Fibroblast of upper back skin (primary cell): ENCODE data around the gene SLC7A11.
A peak's percentile ranks its signal among the peaks of the same experiment; 100 is the strongest.

Source experiments
- DNase-seq: peaks from one replicate; pipeline ENCODE4 v3.0.0-alpha.2; 2013

Gene SLC7A11

DNA sequence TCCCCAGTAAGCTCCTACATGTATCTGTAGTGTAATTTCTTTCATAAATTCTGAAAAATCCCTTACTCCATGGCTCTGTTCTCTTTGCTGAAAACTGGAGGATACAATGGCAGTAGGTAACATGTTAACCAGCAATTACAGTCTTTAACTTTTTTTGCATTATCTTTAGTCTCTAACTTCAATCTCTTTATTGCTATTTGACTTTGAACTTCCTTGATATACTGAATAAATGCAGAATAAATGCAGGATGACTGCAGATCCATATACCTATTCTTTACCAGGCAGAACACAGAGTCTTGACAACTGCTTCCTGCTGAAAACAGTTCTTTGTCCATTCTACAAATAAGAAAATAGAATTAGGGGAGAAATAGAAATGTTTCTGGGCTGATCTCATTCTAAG, 101.3 kb downstream of the SLC7A11 start:
- DNase-seq = no peak

DNA sequence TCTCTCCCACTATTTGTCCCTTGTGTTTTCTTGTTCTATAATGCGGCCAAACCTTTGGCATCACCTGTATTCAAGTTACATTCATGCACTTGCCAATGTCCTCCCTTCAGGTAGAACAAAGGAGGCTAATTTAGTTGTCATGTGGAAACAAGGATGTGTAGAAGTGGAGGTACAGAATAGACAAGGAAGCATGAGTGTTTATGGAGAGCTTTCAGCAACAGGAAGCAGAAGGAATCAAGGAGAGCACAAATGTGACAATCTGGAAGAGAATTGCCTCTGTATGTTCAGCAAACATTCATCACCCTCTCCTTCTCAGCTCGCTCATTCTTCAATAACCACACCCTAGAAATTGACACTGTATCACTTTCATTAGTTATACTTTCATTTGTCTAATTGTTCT, 103.4 kb downstream of the SLC7A11 start:
- DNase-seq = no peak

DNA sequence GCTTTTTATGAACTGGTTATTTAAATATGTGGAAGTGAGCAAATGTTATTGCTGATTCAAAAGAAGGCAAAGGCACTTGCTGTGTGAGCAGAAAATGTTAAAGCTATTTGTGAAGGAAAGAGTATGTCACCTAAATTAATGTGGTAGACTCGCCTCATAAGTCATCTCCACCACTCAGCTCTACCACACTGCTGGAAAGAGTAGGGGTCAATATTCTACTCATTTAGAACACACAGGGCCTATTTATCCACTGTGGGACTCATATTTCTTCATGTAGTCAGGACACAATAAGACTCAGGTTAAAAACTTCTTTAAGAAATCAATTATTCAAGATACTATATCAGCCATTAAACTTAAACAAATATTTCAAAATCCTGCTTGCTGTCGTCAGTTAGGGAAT, 106.5 kb downstream of the SLC7A11 start:
- no peak for DNase-seq

DNA sequence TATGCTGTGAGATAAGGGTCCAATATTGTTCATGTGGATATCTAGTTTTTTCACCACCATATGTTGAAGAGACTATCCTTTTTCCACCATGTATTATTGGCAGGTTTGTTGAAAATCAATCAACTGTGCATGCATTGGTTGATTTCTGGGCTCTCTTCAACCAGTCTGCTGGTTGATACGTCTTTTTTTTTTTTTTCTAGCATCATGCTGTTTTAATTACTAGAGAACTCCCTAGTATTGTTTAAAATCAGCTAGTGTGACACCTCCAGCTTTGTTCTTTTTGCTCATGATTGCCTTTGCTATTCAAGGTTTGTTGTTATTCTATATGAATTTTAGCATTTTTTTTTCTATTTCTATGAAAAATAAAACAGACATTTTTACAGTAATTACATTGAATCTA, 123.9 kb downstream of the SLC7A11 start:
- no peak for DNase-seq

DNA sequence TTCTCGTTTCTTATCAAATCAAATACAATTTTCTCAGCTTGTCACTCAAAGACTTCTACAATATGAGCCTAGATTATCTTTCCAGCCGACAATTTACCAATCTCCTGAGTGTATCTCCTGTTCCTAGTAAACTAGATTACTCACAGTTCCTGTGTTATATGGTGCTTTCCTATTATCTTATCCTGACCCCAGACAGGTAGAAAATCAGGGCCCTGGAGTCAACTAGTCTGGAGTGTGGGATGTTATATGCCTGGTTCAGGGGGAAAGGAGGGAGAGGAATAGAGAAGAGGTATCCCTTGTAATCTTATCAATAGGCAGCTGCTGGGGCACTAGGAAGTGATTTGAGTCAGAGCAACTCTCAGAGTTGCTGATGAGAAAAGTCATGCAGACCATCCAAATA, 127.1 kb downstream of the SLC7A11 start:
- DNase-seq = no peak

DNA sequence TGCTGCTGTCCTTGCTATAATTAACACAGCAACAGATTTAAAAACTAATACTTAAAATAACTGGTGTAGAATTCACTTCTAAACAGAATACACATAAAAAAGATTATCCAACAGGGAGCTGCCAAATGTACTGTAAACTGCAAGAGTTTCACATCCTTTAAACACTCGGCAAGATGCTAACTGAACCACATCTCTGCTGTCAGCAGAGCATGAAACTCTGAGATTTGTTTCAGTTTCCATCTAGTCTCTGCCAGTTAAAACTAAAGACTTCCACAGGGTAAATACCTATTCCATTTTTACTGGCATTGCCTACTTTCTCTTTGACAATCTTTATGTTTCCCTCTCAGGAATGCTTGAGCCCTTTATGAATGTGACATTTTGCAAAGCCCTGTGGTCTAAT, 127.7 kb downstream of the SLC7A11 start:
- peak; percentile 4 for DNase-seq
